Large intestine (tissue), 3 donors: ENCODE data around the gene CNTN5. TPM values are rescaled to one million over a fixed set of nuclear protein-coding genes. Genes with fewer than 3 reads are reported as not detected.
A peak's percentile ranks its signal among the peaks of the same experiment; 100 is the strongest.

ENCODE experiments used
- DNase-seq, 2 donors: peaks; one replicate each; pipeline versions ENCODE4 v3.0.0 to v3.0.0-alpha.2; 2013
- H3K27ac ChIP-seq: one replicate; pipeline ENCODE4 v1.5.1; 2013; ENCODE audit warnings: low read length
- H3K27me3 ChIP-seq: 2 replicates; pipeline ENCODE4 v1.6.1; 2013; ENCODE audit warnings: low read length; ENCODE audit not compliant: control insufficient read depth, insufficient read depth
- H3K36me3 ChIP-seq: 2 replicates; pipeline ENCODE4 v1.6.1; 2013; ENCODE audit warnings: low read length; ENCODE audit not compliant: control insufficient read depth, insufficient read depth
- H3K4me1 ChIP-seq: one replicate; pipeline ENCODE4 v1.6.1; 2013; ENCODE audit warnings: low read length; ENCODE audit not compliant: control insufficient read depth, insufficient read depth
- H3K4me3 ChIP-seq: one replicate; pipeline ENCODE4 v1.5.1; 2013; ENCODE audit warnings: low read length
- H3K9me3 ChIP-seq: one replicate; pipeline ENCODE4 v1.6.1; 2013; ENCODE audit warnings: mild to moderate bottlenecking, low read depth, low read length, moderate library complexity; ENCODE audit not compliant: control insufficient read depth
- WGBS: methylation state at CpG from one replicate; pipeline ENCODE4 v1.1.5; 2013; ENCODE audit warnings: low lambda C conversion rate; ENCODE audit not compliant: insufficient coverage; 5-methylcytosine and 5-hydroxymethylcytosine counted together
- polyA plus RNA-seq: library from polyadenylated mRNA; unstranded; fragments of 120-200 nt; gene quantifications from one replicate; pipeline ENCODE4 v1.2.1, GENCODE V29; 2013

The CNTN5 gene
- polyA plus RNA-seq, 1 donor = 0.70 TPM

GRCh38 chr11:100080821-100081220 is 1060.1 kb downstream of the CNTN5 start:
- DNase-seq = no peak
- H3K27me3 ChIP-seq = no peaks in the 10 kb centered on the region
- no peaks in the 10 kb centered on the region for H3K4me1 ChIP-seq
- no peaks in the 10 kb centered on the region for H3K9me3 ChIP-seq
- no peak overlapping the region for H3K27ac ChIP-seq
- no peaks in the 10 kb centered on the region for H3K36me3 ChIP-seq
- no peak overlapping the region for H3K4me3 ChIP-seq

- Histone ChIP-seq H3K36me3 (no peaks in the 10 kb centered on the region), H3K27ac (no peak overlapping the region), H3K9me3 (no peaks in the 10 kb centered on the region), H3K4me1 (no peaks in the 10 kb centered on the region), H3K27me3 (no peaks in the 10 kb centered on the region), H3K4me3 (no peak overlapping the region)
- WGBS = no CpG with 5 or more reads among the region's 2 CpGs
- DNase-seq = no peak
Measured at GRCh38 chr11:100093698-100094097, 1072.9 kb downstream of the CNTN5 start.

DNA sequence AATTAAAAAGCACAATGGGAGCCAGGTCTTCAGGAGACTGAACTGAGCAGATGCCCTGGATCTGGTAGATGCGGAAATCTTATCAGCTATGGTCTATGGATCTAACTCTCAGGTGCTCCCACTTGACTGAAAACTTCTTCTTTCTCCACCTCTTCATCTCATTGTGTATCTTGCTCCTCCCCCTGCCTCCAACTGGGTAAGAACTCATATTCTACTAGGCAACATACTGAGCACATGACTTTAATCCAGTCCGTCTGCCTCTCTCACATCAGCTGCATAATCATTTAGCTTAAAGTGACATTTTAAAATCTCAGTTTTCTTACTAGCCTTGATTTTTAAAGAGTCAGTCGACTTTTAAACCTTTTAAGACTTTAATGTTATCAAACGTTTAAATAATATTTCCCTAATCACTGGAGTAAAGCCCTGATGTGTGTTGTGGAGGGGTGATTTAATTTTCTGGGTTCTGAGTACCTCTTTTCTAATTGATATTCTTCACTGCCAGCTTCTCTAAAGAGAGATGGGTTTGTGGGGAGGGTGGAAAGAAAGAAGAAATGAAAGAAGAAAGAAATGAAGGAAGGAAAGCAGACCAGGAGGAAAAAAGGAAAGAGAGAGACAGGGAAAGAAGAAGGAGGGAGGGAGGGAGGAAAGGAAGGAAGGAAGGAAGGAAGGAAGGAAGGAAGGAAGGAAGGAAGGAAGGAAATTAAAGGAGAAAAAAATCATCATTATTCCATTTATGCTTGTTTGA is 1073.5 kb downstream of the CNTN5 start:
- Histone ChIP-seq H3K4me1 (no peaks in the 10 kb centered on the region), H3K27ac (no peak overlapping the region), H3K36me3 (no peaks in the 10 kb centered on the region), H3K27me3 (no peaks in the 10 kb centered on the region), H3K9me3 (no peaks in the 10 kb centered on the region), H3K4me3 (no peak overlapping the region)
- WGBS = 83% methylated on average over 3 of the region's 4 CpGs
- no peak for DNase-seq

- no peaks in the 10 kb centered on the region for H3K27me3 ChIP-seq
- H3K27ac ChIP-seq = no peak overlapping the region
- DNase-seq = no peak
- no peaks in the 10 kb centered on the region for H3K9me3 ChIP-seq
- H3K4me3 ChIP-seq = no peak overlapping the region
- H3K36me3 ChIP-seq = no peaks in the 10 kb centered on the region
- H3K4me1 ChIP-seq = no peaks in the 10 kb centered on the region
- WGBS = 58% methylated on average over 2 of the region's 3 CpGs
Measured at GRCh38 chr11:100095809-100096208, 1075.1 kb downstream of the CNTN5 start.

- H3K4me1 ChIP-seq = no peaks in the 10 kb centered on the region
- H3K27me3 ChIP-seq = no peaks in the 10 kb centered on the region
- no peak for DNase-seq
- H3K9me3 ChIP-seq = no peaks in the 10 kb centered on the region
- no peak overlapping the region for H3K4me3 ChIP-seq
- no CpG with 5 or more reads among the region's 3 CpGs for WGBS
- no peaks in the 10 kb centered on the region for H3K36me3 ChIP-seq
- H3K27ac ChIP-seq = no peak overlapping the region
Measured at GRCh38 chr11:100098560-100098959, 1077.8 kb downstream of the CNTN5 start.

DNA sequence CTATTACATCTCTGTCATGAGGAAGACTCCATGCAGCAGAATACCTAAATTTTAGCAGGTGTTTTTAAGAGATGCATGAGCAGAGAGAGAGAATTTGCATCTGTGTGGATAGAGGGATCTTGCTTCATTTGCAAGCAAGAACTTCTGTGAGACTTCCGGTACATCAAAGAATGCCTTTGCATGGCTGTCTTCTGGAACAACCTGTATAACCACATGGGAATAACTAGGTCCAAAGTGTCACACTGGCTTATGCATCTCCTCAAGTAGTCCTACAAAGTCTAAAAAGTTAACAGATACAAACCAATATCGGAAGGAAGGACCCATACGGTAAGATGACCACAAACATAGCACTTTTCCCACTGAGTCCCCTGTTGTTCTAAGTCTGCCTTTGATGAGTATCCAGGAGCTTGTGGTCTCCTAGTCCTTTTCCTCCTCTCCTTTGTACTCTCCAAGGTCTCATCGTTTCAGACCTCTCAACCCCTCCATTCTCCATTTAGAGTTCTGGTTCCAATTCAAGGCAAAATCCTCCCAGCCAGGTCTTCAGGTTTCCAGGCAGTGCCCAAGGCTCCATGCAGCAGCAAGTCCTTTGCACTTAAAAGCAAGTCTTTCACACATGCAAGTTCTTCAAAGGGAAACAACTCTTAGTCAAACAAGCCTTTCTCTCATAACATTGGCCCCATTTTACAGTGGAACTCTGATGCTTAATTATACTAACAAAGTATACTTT is 1084.7 kb downstream of the CNTN5 start:
- no peaks in the 10 kb centered on the region for H3K36me3 ChIP-seq
- DNase-seq = peak in 1 of 2 donors; percentile 3
- no peaks in the 10 kb centered on the region for H3K27me3 ChIP-seq
- no peak overlapping the region for H3K4me3 ChIP-seq
- no peaks in the 10 kb centered on the region for H3K9me3 ChIP-seq
- H3K4me1 ChIP-seq = no peaks in the 10 kb centered on the region
- H3K27ac ChIP-seq = no peak overlapping the region
- WGBS = no CpG with 5 or more reads among the region's 4 CpGs

GRCh38 chr11:100105982-100106358 is 1085.2 kb downstream of the CNTN5 start:
- DNase-seq = peak in 1 of 2 donors; percentile 9
- H3K36me3 ChIP-seq = no peaks in the 10 kb centered on the region
- no peaks in the 10 kb centered on the region for H3K9me3 ChIP-seq
- no peaks in the 10 kb centered on the region for H3K27me3 ChIP-seq
- H3K27ac ChIP-seq = no peak overlapping the region
- no peak overlapping the region for H3K4me3 ChIP-seq
- WGBS = no CpG with 5 or more reads among the region's 3 CpGs
- H3K4me1 ChIP-seq = no peaks in the 10 kb centered on the region

- Histone ChIP-seq H3K27me3 (no peaks in the 10 kb centered on the region), H3K9me3 (no peaks in the 10 kb centered on the region), H3K27ac (no peak overlapping the region), H3K4me1 (no peaks in the 10 kb centered on the region), H3K36me3 (no peaks in the 10 kb centered on the region), H3K4me3 (no peak overlapping the region)
- no peak for DNase-seq
- WGBS = no CpG with 5 or more reads among the region's 1 CpG
Measured at GRCh38 chr11:100119176-100119575, 1098.4 kb downstream of the CNTN5 start.

DNA sequence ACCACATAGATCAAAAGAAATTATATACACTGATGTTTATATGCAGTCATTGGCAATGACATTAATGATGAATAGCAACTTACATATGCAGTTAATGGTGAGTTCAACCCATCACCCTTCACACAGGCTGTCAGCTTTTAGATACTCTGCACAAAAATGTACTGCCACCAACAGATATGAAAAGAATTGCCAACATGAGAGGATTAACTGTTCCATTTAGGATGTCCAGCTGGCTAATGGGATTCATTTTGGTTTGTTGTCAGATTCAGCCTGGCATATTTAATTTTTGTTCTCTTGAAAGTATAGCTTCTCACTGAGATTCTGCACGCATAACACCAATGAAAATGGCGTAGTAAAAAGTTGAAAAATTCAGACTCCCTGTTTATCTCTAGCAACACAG is 1112.4 kb downstream of the CNTN5 start:
- no CpG with 5 or more reads among the region's 2 CpGs for WGBS
- DNase-seq = no peak
- Histone ChIP-seq H3K27ac (no peak overlapping the region), H3K4me3 (no peak overlapping the region), H3K36me3 (no peaks in the 10 kb centered on the region), H3K9me3 (no peaks in the 10 kb centered on the region), H3K4me1 (no peaks in the 10 kb centered on the region), H3K27me3 (no peaks in the 10 kb centered on the region)

GRCh38 chr11:100141201-100141600 is 1120.5 kb downstream of the CNTN5 start:
- H3K4me3 ChIP-seq = no peak overlapping the region
- H3K4me1 ChIP-seq = no peaks in the 10 kb centered on the region
- no peak overlapping the region for H3K27ac ChIP-seq
- H3K36me3 ChIP-seq = no peaks in the 10 kb centered on the region
- 100% methylated on average over 1 of the region's 3 CpGs for WGBS
- no peaks in the 10 kb centered on the region for H3K9me3 ChIP-seq
- H3K27me3 ChIP-seq = no peaks in the 10 kb centered on the region
- DNase-seq = no peak

GRCh38 chr11:100151944-100152343 is 1131.2 kb downstream of the CNTN5 start:
- H3K9me3 ChIP-seq = no peaks in the 10 kb centered on the region
- no peaks in the 10 kb centered on the region for H3K27me3 ChIP-seq
- no peak overlapping the region for H3K27ac ChIP-seq
- DNase-seq = no peak
- 61% methylated on average over 2 of the region's 6 CpGs for WGBS
- H3K36me3 ChIP-seq = no peaks in the 10 kb centered on the region
- no peaks in the 10 kb centered on the region for H3K4me1 ChIP-seq
- H3K4me3 ChIP-seq = no peak overlapping the region
